A549 treated with CORT108297 at 1 μM for 4 hours (cell line): Measurements from ENCODE around the gene MNT. TPM values are rescaled to one million over a fixed set of nuclear protein-coding genes. Genes with fewer than 3 reads are reported as not detected.

Source experiments
- total RNA-seq: library from RNA; stranded (reverse); fragments of 200-300 nt; extraction: Qiagen RNA extraction; gene quantifications from 5 replicates; pipeline ENCODE4 v1.2.3, GENCODE V29; 2022

The MNT gene, protein sequence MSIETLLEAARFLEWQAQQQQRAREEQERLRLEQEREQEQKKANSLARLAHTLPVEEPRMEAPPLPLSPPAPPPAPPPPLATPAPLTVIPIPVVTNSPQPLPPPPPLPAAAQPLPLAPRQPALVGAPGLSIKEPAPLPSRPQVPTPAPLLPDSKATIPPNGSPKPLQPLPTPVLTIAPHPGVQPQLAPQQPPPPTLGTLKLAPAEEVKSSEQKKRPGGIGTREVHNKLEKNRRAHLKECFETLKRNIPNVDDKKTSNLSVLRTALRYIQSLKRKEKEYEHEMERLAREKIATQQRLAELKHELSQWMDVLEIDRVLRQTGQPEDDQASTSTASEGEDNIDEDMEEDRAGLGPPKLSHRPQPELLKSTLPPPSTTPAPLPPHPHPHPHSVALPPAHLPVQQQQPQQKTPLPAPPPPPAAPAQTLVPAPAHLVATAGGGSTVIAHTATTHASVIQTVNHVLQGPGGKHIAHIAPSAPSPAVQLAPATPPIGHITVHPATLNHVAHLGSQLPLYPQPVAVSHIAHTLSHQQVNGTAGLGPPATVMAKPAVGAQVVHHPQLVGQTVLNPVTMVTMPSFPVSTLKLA
- 12.1 to 21.5 TPM (median 19.0 TPM) in 5 replicates for total RNA-seq

DNA sequence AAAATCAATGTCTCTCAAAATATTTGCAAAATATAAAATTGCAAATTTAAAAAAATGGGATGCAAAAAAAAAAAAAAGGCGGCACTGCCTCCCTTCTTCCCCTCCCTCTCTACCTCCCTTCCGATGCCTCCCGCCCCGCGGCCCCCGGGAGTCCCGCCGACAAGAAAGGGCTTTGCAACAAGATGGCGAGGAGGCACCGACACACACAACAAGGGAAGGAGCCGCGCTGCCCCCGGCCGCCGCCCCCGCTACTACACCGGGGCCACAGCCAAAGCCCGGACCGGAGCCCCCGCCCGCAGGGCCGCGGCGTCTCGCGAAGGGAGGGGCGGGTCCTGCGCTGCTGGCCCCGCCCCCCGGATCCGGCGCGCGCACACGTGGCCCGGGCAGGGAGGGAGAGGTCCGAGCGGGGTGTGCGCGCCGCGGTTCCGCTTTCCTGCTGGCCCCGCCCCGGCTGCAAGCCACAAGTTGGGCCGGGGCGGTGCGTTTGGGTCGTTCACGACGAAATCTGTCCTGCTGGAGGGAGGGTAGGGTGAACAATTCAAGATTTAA lies at the start of gene MNT:
MNT (minus strand) TSS at position 184 of the 549 bp plus-strand sequence. CDS start 348 bp downstream, outside the sequence.

DNA sequence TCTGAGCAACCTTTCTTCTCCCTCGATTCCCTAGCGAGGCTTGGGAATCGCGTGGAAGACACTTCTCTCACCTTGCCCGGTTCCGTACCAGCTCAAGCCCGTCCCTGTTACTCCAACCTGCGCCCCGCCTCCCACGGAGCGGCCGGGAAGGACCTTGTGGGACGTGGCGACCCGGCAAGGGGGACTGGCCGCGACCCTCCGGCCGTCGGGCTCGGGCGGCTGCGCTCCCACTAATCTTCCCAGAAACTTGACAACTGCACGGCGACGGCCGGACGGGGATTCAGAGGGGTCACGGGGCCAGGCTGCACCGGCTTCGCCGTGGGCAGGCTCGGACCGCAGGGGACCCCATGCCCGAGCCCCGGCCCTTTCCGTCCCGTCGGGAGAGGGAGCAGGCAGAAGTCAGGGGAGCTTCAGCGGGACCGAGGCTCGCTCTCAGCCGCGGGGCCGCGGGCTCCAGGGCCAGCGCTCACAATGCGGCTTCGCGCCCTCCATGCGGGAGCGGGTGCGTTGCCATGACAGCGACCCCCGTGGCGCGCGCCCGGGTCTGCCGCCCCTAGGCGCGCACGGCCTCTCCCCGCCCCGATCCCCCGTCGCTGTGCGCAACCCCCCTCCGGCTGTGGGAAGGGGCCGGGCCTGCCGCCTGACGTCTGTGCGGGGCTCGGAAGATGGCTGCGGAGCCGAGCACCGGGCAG lies 63.9 kb downstream of the MNT start, which contains the start of gene SGSM2:
SGSM2 (plus strand) TSS at position 650 of the 692 bp plus-strand sequence. CDS start 188 bp downstream, outside the sequence.

DNA sequence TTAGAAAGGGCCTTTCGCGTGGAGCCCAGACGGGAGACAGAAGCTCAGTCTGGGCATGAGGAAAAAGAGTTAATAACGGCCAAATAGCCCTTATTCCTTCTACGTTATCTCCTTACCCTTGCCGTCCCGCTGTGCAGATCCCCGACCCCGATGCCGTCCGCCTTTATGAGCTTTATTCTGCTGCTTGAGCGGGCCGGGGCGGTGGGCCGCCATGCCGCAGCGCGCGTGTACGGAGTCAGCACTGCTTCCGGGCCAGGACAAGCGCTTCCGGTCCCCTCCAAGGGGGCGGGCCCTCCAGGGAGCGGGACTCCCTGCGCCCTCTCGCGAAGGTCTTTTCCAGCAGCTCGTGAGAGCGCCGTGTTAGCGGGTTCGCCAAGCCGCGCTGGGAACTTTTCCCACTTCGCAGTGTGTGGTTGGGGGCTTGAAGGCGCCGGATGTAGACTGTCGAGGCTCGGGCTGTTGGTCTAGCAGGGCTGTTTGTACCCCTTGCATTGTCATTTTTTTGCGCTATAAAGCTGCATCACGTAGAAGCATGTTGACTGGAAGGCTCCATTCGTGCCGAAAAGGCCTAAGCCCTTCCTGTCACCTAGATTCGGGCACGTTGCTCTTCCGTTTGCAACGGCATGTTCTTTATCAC lies 64.5 kb downstream of the MNT start, which contains the start of gene TSR1:
TSR1 (minus strand) TSS at position 243 of the 637 bp plus-strand sequence; CDS start at position 213, 30 bp downstream.

Other genes starting within 250 kb of the MNT start
- 22.8 to 26.8 TPM (median 25.2 TPM) in 5 replicates for gene SMG6, start 97.3 kb downstream of the MNT start, total RNA-seq
- gene SRR, start 97.1 kb downstream of the MNT start, total RNA-seq, result 6.5 to 9.1 TPM (median 8.5 TPM) in 5 replicates
- 56.6 to 72.5 TPM (median 60.4 TPM) in 5 replicates for gene TSR1, start 64.6 kb downstream of the MNT start, total RNA-seq
- gene SGSM2, start 63.6 kb downstream of the MNT start, total RNA-seq, result 30.3 to 52.4 TPM (median 44.4 TPM) in 5 replicates
- 29.5 to 37.5 TPM (median 33.7 TPM) in 5 replicates for gene METTL16, start 110.8 kb upstream of the MNT start, total RNA-seq
- 170 to 190 TPM (median 186 TPM) in 5 replicates for gene PAFAH1B1, start 192.6 kb upstream of the MNT start, total RNA-seq